ENCODE data around the gene ZFC3H1. TPM values are rescaled to one million over a fixed set of nuclear protein-coding genes. Genes with fewer than 3 reads are reported as not detected.

ZFC3H1 gene
- total RNA-seq, 6 donors from 2014 or later, result 35.9 to 225 (median 74.1) TPM

DNA sequence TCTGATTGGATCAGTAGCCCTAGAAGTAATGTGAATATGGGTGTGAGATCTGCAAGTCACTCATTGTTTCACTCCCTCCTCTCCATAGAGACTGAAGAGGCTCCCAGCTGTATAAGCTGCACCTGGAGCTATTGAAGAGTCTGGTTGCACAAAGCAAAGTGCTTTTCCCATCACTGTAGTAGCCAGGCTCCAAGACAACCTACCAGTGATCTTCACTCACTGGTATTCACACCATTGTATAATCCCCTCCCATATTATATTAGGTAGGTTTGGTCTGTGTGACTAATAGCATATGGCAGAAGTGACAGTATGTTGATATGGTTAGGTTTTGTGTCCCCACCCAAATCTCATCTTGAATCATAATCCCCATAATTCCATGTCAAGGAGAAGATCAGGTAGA lies 64.4 kb downstream of the ZFC3H1 start:
- no peak overlapping the region for H3K4me3 ChIP-seq
- H3K4me1 ChIP-seq, result no peaks in the 10 kb centered on the region
- H3K27me3 ChIP-seq, result no peaks in the 10 kb centered on the region
- DNase-seq, result no peak
- H3K9me3 ChIP-seq, result no peaks in the 10 kb centered on the region
- no peaks in the 10 kb centered on the region for H3K36me3 ChIP-seq
- TF ChIP-seq POLR2AphosphoS5 (IDR thresholded peaks at IDR 0.05), result no peak
- no peak for TF ChIP-seq EP300 (IDR thresholded peaks at IDR 0.05)
- TF ChIP-seq, protein P1, sequence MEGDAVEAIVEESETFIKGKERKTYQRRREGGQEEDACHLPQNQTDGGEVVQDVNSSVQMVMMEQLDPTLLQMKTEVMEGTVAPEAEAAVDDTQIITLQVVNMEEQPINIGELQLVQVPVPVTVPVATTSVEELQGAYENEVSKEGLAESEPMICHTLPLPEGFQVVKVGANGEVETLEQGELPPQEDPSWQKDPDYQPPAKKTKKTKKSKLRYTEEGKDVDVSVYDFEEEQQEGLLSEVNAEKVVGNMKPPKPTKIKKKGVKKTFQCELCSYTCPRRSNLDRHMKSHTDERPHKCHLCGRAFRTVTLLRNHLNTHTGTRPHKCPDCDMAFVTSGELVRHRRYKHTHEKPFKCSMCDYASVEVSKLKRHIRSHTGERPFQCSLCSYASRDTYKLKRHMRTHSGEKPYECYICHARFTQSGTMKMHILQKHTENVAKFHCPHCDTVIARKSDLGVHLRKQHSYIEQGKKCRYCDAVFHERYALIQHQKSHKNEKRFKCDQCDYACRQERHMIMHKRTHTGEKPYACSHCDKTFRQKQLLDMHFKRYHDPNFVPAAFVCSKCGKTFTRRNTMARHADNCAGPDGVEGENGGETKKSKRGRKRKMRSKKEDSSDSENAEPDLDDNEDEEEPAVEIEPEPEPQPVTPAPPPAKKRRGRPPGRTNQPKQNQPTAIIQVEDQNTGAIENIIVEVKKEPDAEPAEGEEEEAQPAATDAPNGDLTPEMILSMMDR (IDR thresholded peaks at IDR 0.05), result no peak
- no peak for TF ChIP-seq POLR2A (IDR thresholded peaks at IDR 0.05)
- no peak for ATAC-seq (ENCODE audit: low FRiP score in 2 of 2)
- no peak overlapping the region for H3K27ac ChIP-seq

DNA sequence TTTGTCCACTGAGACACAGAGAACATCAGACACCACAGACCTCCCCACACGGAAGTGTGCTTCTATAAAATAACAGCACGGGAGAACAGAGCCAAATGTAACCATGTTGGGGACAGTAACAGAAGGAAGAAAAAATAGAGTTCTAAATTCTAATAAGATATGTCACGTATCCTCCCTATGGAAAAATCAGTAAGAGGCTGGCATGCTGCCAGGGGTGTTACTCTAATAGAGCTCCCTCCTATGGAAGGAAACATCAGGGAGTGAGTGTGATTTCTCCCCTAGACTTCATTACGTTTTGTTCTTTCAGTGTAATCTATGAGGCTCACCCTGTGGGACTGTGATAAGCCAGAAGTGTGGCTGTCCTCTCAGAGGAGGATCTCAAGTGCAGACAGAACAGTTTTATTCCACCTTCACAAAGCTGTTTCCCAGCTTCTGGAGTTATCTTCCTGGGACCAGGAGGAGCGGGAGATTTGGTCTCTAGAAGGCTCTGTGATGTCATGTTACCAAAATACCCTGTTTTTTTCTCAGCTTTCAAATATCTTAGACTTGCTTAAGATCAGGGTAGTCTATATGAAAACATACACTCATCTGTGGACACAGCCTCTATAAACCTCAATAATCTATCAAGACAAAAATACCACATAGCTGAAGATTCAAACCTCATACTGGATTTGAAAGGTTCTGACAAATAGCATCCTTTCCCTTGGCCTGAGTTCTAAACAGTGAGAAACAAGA lies 69.3 kb downstream of the ZFC3H1 start:
- H3K9me3 ChIP-seq, result no peaks in the 10 kb centered on the region
- 59 to 66% methylated on average over 5 of the region's 5 CpGs for WGBS, 2 donors
- ATAC-seq (ENCODE audit: low FRiP score in 2 of 2), result no peak

GRCh38 chr12:71592841-71593240 lies 70.8 kb downstream of the ZFC3H1 start:
- H3K36me3 ChIP-seq, result no peaks in the 10 kb centered on the region
- H3K9me3 ChIP-seq, result no peaks in the 10 kb centered on the region
- WGBS, 2 donors, result 55 to 58% methylated on average over 3 of the region's 3 CpGs
- ATAC-seq (ENCODE audit: low FRiP score in 2 of 2), result no peak
- DNase-seq, result no peak
- no peak overlapping the region for H3K4me3 ChIP-seq
- H3K4me1 ChIP-seq, result no peaks in the 10 kb centered on the region
- no peaks in the 10 kb centered on the region for H3K27me3 ChIP-seq
- TF ChIP-seq POLR2AphosphoS5 (IDR thresholded peaks at IDR 0.05), result no peak
- TF ChIP-seq EP300 (IDR thresholded peaks at IDR 0.05), result no peak
- TF ChIP-seq, protein P1 (IDR thresholded peaks at IDR 0.05), result no peak
- no peak for TF ChIP-seq POLR2A (IDR thresholded peaks at IDR 0.05)
- no peak overlapping the region for H3K27ac ChIP-seq

More for the DNA sequence above, 69.3 kb downstream of the ZFC3H1 start:
- Histone ChIP-seq H3K27me3 (no peaks in the 10 kb centered on the region), H3K4me1 (no peaks in the 10 kb centered on the region), H3K4me3 (no peak overlapping the region), H3K27ac (no peak overlapping the region), H3K36me3 (no peaks in the 10 kb centered on the region)
- TF ChIP-seq, protein P1 (IDR thresholded peaks at IDR 0.05), result no peak
- no peak for TF ChIP-seq POLR2AphosphoS5 (IDR thresholded peaks at IDR 0.05)
- no peak for TF ChIP-seq EP300 (IDR thresholded peaks at IDR 0.05)
- no peak for TF ChIP-seq POLR2A (IDR thresholded peaks at IDR 0.05)
- no peak for DNase-seq

GRCh38 chr12:71591601-71592000 lies 72.0 kb downstream of the ZFC3H1 start:
- Histone ChIP-seq H3K4me1 (no peaks in the 10 kb centered on the region), H3K9me3 (no peaks in the 10 kb centered on the region), H3K27ac (no peak overlapping the region), H3K36me3 (no peaks in the 10 kb centered on the region), H3K4me3 (no peak overlapping the region), H3K27me3 (no peaks in the 10 kb centered on the region)
- ATAC-seq (ENCODE audit: low FRiP score in 2 of 2), result no peak
- TF ChIP-seq EP300 (IDR thresholded peaks at IDR 0.05) (no peak), POLR2A (IDR thresholded peaks at IDR 0.05) (no peak), POLR2AphosphoS5 (IDR thresholded peaks at IDR 0.05) (no peak)
- TF ChIP-seq, protein P1 (IDR thresholded peaks at IDR 0.05), result no peak
- 20 to 50% methylated on average over 2 of the region's 2 CpGs for WGBS, 2 donors
- DNase-seq, result no peak

DNA sequence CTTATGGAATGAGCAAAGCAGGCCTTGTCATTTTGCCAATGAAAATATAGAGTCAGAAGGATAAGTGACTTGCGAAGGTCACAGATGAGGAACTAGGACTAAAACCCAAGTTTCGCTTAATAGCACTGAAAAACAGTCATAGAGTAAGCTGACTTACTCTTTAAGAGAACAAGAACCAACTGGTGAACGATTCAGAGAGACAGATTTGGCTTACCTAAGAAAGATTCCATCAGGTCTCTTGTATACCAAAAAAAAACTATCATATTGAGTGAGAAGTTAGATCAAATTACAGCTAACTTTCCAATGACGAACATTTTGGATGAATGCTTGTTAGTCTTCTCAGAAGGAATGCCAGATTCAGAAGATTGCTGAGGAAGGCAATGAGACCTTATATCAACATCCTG lies 74.2 kb downstream of the ZFC3H1 start:
- ATAC-seq (ENCODE audit: low FRiP score in 2 of 2), result no peak
- no peak for TF ChIP-seq POLR2A (IDR thresholded peaks at IDR 0.05)
- no peak for TF ChIP-seq POLR2AphosphoS5 (IDR thresholded peaks at IDR 0.05)
- TF ChIP-seq, protein P1 (IDR thresholded peaks at IDR 0.05), result no peak
- 73% methylated on average over 4 of the region's 4 CpGs for WGBS, 2 donors

More for the DNA sequence above, 74.2 kb downstream of the ZFC3H1 start:
- Histone ChIP-seq H3K4me3 (no peak overlapping the region), H3K9me3 (no peaks in the 10 kb centered on the region), H3K27me3 (no peaks in the 10 kb centered on the region), H3K27ac (no peak overlapping the region), H3K36me3 (no peaks in the 10 kb centered on the region), H3K4me1 (no peaks in the 10 kb centered on the region)
- no peak for DNase-seq
